Measurements from ENCODE around the gene PXT1. TPM values are rescaled to one million over a fixed set of nuclear protein-coding genes. Genes with fewer than 3 reads are reported as not detected.
A peak's percentile ranks its signal among the peaks of the same experiment; 100 is the strongest.

Gene PXT1
- total and polyA plus RNA-seq, 9 of the 15 experiments (the other 6 are each of a cell fraction or from before 2014, with no cell fraction given), result 0.09 to 0.11 (median 0.10) TPM; not detected in 5

DNA sequence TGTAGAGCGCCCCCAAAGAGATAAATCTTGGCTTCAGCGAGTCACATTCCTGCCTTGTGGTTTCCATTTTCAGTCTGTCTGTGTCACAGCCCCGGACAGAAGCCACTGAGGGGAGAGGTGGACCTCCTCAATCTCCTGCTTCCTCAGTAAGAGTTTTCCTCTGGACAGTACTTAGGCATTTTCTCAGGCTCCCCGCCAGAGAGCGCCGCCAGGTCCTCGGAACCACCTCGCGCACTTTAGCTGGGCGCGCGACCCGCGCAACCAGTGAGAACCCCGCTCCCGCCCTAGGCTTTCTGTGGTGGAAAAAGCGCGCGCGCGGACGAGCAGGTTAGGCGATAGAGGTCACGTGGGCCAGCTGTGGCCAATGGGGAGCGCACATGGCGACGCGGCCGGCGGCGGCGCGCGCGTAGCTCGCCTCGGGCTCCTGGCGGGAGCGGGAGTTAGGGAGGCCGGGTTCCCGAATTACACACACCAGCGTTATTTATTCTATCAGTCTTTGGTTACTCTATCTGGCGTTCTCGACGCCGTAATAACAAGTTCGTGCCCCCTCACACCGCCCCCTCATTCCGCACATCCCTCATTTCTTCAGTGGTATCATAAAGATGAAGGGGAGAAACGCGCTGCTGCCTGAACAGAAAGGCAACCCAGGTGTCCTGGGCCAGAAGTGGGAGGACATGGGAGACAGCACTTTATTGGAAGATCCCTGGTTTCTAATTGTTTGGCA is 19.4 kb downstream of the PXT1 start (continued):
- TF ChIP-seq, protein P1, sequence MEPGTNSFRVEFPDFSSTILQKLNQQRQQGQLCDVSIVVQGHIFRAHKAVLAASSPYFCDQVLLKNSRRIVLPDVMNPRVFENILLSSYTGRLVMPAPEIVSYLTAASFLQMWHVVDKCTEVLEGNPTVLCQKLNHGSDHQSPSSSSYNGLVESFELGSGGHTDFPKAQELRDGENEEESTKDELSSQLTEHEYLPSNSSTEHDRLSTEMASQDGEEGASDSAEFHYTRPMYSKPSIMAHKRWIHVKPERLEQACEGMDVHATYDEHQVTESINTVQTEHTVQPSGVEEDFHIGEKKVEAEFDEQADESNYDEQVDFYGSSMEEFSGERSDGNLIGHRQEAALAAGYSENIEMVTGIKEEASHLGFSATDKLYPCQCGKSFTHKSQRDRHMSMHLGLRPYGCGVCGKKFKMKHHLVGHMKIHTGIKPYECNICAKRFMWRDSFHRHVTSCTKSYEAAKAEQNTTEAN (CRISPR knock-in tag; IDR thresholded peaks at IDR 0.05), result no peak
- TF ChIP-seq CBX3 (IDR thresholded peaks at IDR 0.05; ENCODE audit: borderline replicate concordance in 1 of 2, low read length in 2 of 2) (no peak), ZBTB17 (CRISPR knock-in tag; IDR thresholded peaks at IDR 0.05) (0 out of 2 replicates have a peak, but pooled peaks have one; percentile 37), NCOA4 (IDR thresholded peaks at IDR 0.05; ENCODE audit: partially characterized antibody) (no peak), KAT7 (CRISPR knock-in tag; IDR thresholded peaks at IDR 0.05; ENCODE audit: borderline replicate concordance) (peak; percentile 50; the same call in 1 of the 2 replicates), HMGN3 (IDR thresholded peaks at IDR 0.05; ENCODE audit: borderline replicate concordance, extremely low read depth, insufficient read length, low read depth, low read length) (peak; percentile 95), GABPB1 (CRISPR knock-in tag; IDR thresholded peaks at IDR 0.05) (peak; percentile 61; the same call in 1 of the 2 replicates)
- TF ChIP-seq, protein P2, sequence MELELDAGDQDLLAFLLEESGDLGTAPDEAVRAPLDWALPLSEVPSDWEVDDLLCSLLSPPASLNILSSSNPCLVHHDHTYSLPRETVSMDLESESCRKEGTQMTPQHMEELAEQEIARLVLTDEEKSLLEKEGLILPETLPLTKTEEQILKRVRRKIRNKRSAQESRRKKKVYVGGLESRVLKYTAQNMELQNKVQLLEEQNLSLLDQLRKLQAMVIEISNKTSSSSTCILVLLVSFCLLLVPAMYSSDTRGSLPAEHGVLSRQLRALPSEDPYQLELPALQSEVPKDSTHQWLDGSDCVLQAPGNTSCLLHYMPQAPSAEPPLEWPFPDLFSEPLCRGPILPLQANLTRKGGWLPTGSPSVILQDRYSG (tag; conservative IDR thresholded peaks at IDR 0.05; ENCODE audit: low read depth), result 0 out of 2 replicates have a peak, but pooled peaks have one; percentile 60
- TF ChIP-seq, protein P3, sequence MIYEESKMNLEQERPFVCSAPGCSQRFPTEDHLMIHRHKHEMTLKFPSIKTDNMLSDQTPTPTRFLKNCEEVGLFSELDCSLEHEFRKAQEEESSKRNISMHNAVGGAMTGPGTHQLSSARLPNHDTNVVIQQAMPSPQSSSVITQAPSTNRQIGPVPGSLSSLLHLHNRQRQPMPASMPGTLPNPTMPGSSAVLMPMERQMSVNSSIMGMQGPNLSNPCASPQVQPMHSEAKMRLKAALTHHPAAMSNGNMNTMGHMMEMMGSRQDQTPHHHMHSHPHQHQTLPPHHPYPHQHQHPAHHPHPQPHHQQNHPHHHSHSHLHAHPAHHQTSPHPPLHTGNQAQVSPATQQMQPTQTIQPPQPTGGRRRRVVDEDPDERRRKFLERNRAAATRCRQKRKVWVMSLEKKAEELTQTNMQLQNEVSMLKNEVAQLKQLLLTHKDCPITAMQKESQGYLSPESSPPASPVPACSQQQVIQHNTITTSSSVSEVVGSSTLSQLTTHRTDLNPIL (CRISPR knock-in tag; IDR thresholded peaks at IDR 0.05), result no peak
- TF ChIP-seq, protein P4, sequence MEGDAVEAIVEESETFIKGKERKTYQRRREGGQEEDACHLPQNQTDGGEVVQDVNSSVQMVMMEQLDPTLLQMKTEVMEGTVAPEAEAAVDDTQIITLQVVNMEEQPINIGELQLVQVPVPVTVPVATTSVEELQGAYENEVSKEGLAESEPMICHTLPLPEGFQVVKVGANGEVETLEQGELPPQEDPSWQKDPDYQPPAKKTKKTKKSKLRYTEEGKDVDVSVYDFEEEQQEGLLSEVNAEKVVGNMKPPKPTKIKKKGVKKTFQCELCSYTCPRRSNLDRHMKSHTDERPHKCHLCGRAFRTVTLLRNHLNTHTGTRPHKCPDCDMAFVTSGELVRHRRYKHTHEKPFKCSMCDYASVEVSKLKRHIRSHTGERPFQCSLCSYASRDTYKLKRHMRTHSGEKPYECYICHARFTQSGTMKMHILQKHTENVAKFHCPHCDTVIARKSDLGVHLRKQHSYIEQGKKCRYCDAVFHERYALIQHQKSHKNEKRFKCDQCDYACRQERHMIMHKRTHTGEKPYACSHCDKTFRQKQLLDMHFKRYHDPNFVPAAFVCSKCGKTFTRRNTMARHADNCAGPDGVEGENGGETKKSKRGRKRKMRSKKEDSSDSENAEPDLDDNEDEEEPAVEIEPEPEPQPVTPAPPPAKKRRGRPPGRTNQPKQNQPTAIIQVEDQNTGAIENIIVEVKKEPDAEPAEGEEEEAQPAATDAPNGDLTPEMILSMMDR (IDR thresholded peaks at IDR 0.05 in 2 of 3, conservative IDR thresholded peaks at IDR 0.05 in 1 of 3; ENCODE audit: insufficient read depth in 2 of 3, low read depth in 1 of 3, low read length in 3 of 3), result peak; percentile 90 to 95 (median 94)
- TF ChIP-seq, protein P5, sequence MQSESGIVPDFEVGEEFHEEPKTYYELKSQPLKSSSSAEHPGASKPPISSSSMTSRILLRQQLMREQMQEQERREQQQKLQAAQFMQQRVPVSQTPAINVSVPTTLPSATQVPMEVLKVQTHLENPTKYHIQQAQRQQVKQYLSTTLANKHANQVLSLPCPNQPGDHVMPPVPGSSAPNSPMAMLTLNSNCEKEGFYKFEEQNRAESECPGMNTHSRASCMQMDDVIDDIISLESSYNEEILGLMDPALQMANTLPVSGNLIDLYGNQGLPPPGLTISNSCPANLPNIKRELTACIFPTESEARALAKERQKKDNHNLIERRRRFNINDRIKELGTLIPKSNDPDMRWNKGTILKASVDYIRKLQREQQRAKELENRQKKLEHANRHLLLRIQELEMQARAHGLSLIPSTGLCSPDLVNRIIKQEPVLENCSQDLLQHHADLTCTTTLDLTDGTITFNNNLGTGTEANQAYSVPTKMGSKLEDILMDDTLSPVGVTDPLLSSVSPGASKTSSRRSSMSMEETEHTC (IDR thresholded peaks at IDR 0.05), result peak; percentile 61; the same call in 1 of the 2 replicates
- TF ChIP-seq, protein P6, sequence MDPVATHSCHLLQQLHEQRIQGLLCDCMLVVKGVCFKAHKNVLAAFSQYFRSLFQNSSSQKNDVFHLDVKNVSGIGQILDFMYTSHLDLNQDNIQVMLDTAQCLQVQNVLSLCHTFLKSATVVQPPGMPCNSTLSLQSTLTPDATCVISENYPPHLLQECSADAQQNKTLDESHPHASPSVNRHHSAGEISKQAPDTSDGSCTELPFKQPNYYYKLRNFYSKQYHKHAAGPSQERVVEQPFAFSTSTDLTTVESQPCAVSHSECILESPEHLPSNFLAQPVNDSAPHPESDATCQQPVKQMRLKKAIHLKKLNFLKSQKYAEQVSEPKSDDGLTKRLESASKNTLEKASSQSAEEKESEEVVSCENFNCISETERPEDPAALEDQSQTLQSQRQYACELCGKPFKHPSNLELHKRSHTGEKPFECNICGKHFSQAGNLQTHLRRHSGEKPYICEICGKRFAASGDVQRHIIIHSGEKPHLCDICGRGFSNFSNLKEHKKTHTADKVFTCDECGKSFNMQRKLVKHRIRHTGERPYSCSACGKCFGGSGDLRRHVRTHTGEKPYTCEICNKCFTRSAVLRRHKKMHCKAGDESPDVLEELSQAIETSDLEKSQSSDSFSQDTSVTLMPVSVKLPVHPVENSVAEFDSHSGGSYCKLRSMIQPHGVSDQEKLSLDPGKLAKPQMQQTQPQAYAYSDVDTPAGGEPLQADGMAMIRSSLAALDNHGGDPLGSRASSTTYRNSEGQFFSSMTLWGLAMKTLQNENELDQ (CRISPR knock-in tag; IDR thresholded peaks at IDR 0.05; ENCODE audit: borderline replicate concordance), result peak; percentile 62; the same call in 1 of the 2 replicates
- TF ChIP-seq, protein P7, sequence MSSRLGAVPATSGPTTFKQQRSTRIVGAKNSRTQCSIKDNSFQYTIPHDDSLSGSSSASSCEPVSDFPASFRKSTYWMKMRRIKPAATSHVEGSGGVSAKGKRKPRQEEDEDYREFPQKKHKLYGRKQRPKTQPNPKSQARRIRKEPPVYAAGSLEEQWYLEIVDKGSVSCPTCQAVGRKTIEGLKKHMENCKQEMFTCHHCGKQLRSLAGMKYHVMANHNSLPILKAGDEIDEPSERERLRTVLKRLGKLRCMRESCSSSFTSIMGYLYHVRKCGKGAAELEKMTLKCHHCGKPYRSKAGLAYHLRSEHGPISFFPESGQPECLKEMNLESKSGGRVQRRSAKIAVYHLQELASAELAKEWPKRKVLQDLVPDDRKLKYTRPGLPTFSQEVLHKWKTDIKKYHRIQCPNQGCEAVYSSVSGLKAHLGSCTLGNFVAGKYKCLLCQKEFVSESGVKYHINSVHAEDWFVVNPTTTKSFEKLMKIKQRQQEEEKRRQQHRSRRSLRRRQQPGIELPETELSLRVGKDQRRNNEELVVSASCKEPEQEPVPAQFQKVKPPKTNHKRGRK (tag; IDR thresholded peaks at IDR 0.05), result no peak
